SKM-1 (cell line): Measurements from ENCODE around the gene OR1D5.
"Not testable (repeated sequence)": the region's sequence is repeated elsewhere in the genome, so short reads cannot be mapped to it uniquely, and the experiment has no call there.

Experiments
- DNase-seq: peaks from one replicate; lab custom pipeline; 2025; ENCODE audit not compliant: unreplicated experiment; lab: John Stamatoyannopoulos, UW

Gene OR1D5

GRCh38 chr17:3032258-3033247 is 30.9 kb downstream of the OR1D5 start:
- DNase-seq: no peak

GRCh38 chr17:3030852-3031470 is 32.4 kb downstream of the OR1D5 start:
- DNase-seq: not testable (repeated sequence)

- no peak for DNase-seq
Measured at GRCh38 chr17:3030096-3030495, 33.3 kb downstream of the OR1D5 start.

GRCh38 chr17:3029213-3029913 is 34.0 kb downstream of the OR1D5 start:
- DNase-seq: no peak

GRCh38 chr17:3027786-3028532 is 35.4 kb downstream of the OR1D5 start:
- DNase-seq: no peak

- DNase-seq: no peak
Measured at GRCh38 chr17:3026856-3027751, 36.3 kb downstream of the OR1D5 start.

GRCh38 chr17:3026125-3026855 is 37.1 kb downstream of the OR1D5 start:
- DNase-seq: no peak

- DNase-seq: no peak
Measured at GRCh38 chr17:3025421-3026124, 37.8 kb downstream of the OR1D5 start.

- DNase-seq: no peak
Measured at GRCh38 chr17:3024346-3024745, 39.1 kb downstream of the OR1D5 start.

- DNase-seq: no peak
Measured at GRCh38 chr17:3022197-3022596, 41.2 kb downstream of the OR1D5 start.

GRCh38 chr17:3020381-3020780 is 43.0 kb downstream of the OR1D5 start:
- DNase-seq: no peak

- DNase-seq: no peak
Measured at GRCh38 chr17:3019761-3020160, 43.6 kb downstream of the OR1D5 start.

- no peak for DNase-seq
Measured at GRCh38 chr17:3017936-3018335, 45.5 kb downstream of the OR1D5 start.

GRCh38 chr17:3015890-3016289 is 47.5 kb downstream of the OR1D5 start:
- DNase-seq: no peak

- DNase-seq: no peak
Measured at GRCh38 chr17:3012926-3013581, 50.4 kb downstream of the OR1D5 start.
